Measurements from ENCODE around the gene NMB.
A peak's percentile ranks its signal among the peaks of the same experiment; 100 is the strongest.
"Not testable (repeated sequence)": the region's sequence is repeated elsewhere in the genome, so short reads cannot be mapped to it uniquely, and the experiment has no call there.

Gene NMB

GRCh38 chr15:84654689-84655453 is 3.1 kb downstream of the NMB start:
- peak; percentile 68 for DNase-seq (ENCODE audit: low spot score)

- peak; percentile 91 for DNase-seq (ENCODE audit: low spot score)
Observed at GRCh38 chr15:84653910-84654688, 3.9 kb downstream of the NMB start, which contains the start of gene WDR73. WDR73 (minus strand) TSS chr15:84654283; CDS start chr15:84654274, 9 bp downstream.

GRCh38 chr15:84653584-84653909 is 4.5 kb downstream of the NMB start:
- no peak for DNase-seq (ENCODE audit: low spot score)

GRCh38 chr15:84649706-84650105 is 8.3 kb downstream of the NMB start:
- no peak for DNase-seq (ENCODE audit: low spot score)

- DNase-seq (ENCODE audit: low spot score), result no peak
Observed at GRCh38 chr15:84648539-84648938, 9.5 kb downstream of the NMB start.

- no peak for DNase-seq (ENCODE audit: low spot score)
Observed at GRCh38 chr15:84647726-84648125, 10.3 kb downstream of the NMB start.

- DNase-seq (ENCODE audit: low spot score), result no peak
Observed at GRCh38 chr15:84645997-84646396, 12.0 kb downstream of the NMB start.

GRCh38 chr15:84645496-84645895 is 12.5 kb downstream of the NMB start:
- no peak for DNase-seq (ENCODE audit: low spot score)

- DNase-seq (ENCODE audit: low spot score), result no peak
Observed at GRCh38 chr15:84643838-84644237, 14.2 kb downstream of the NMB start.

- DNase-seq (ENCODE audit: low spot score), result not testable (repeated sequence)
Observed at GRCh38 chr15:84642640-84643039, 15.4 kb downstream of the NMB start.

- DNase-seq (ENCODE audit: low spot score), result not testable (repeated sequence)
Observed at GRCh38 chr15:84641871-84642270, 16.1 kb downstream of the NMB start.

GRCh38 chr15:84638103-84638502 is 19.9 kb downstream of the NMB start:
- DNase-seq (ENCODE audit: low spot score), result peak; percentile 42

GRCh38 chr15:84634228-84634837 is 23.7 kb downstream of the NMB start:
- DNase-seq (ENCODE audit: low spot score), result no peak

GRCh38 chr15:84633311-84634227 is 24.4 kb downstream of the NMB start:
- DNase-seq (ENCODE audit: low spot score), result peak; percentile 64

- DNase-seq (ENCODE audit: low spot score), result no peak
Observed at GRCh38 chr15:84631706-84632272, 26.2 kb downstream of the NMB start.

- no peak for DNase-seq (ENCODE audit: low spot score)
Observed at GRCh38 chr15:84629033-84629432, 29.0 kb downstream of the NMB start.

- DNase-seq (ENCODE audit: low spot score), result no peak
Observed at GRCh38 chr15:84625123-84625522, 32.9 kb downstream of the NMB start.

GRCh38 chr15:84624359-84624758 is 33.6 kb downstream of the NMB start:
- DNase-seq (ENCODE audit: low spot score), result no peak

GRCh38 chr15:84621358-84621979 is 36.5 kb downstream of the NMB start:
- DNase-seq (ENCODE audit: low spot score), result no peak

- no peak for DNase-seq (ENCODE audit: low spot score)
Observed at GRCh38 chr15:84620626-84621025, 37.4 kb downstream of the NMB start.

- DNase-seq (ENCODE audit: low spot score), result no peak
Observed at GRCh38 chr15:84616235-84616634, 41.8 kb downstream of the NMB start.
